K562 (cell line): ENCODE data around the gene PTCH2. TPM values are rescaled to one million over a fixed set of nuclear protein-coding genes. Genes with fewer than 3 reads are reported as not detected.

ENCODE experiments used
- ARID1B ChIP-seq: fragments of 450-650 bp; IDR thresholded peaks from 2 replicates; pipeline ENCODE4 v1.6.1; 2016; ENCODE audit warnings: antibody characterized with exemption, mild to moderate bottlenecking, inconsistent platforms
- ATF1 ChIP-seq, 2 experiments: fragments of 450-650 bp in 1 of 2; IDR thresholded peaks; 2 replicates each; pipeline ENCODE4 v1.6.1; 2016; ENCODE audit warnings: missing compliant biosample characterization in 1 of 2, missing genetic modification characterization in 1 of 2
- DPF2 ChIP-seq: fragments of 450-650 bp; IDR thresholded peaks from 2 replicates; pipeline ENCODE4 v1.6.1; 2016
- ETV1 ChIP-seq: fragments of 450-650 bp; conservative IDR thresholded peaks from 2 replicates; pipeline ENCODE4 v1.6.1; 2016; ENCODE audit warnings: missing genetic modification characterization, control low read depth, low read depth, missing compliant biosample characterization
- HNRNPUL1 ChIP-seq: fragments of 200-400 bp; formaldehyde crosslinking; IDR thresholded peaks from 2 replicates; pipeline ENCODE4 v1.6.1; 2017; ENCODE audit warnings: low read length
- KLF1 ChIP-seq: fragments of 450-650 bp; IDR thresholded peaks from 2 replicates; pipeline ENCODE4 v1.6.1; 2016; ENCODE audit warnings: missing genetic modification characterization, missing compliant biosample characterization
- MCM2 ChIP-seq: fragments of 450-650 bp; IDR thresholded peaks from 2 replicates; pipeline ENCODE4 v1.6.1; 2017; ENCODE audit warnings: low read depth, mild to moderate bottlenecking
- MED1 ChIP-seq: sonication (generic); formaldehyde crosslinking; IDR thresholded peaks from 2 replicates; pipeline ENCODE4 v1.8.1; 2023; ENCODE audit warnings: missing genetic modification reagents, borderline replicate concordance
- MTA2 ChIP-seq: fragments of 450-650 bp; IDR thresholded peaks from 2 replicates; pipeline ENCODE4 v1.6.1; 2016; ENCODE audit warnings: low read depth
- NFRKB ChIP-seq: fragments of 450-650 bp; IDR thresholded peaks from 2 replicates; pipeline ENCODE4 v1.6.1; 2016; ENCODE audit warnings: low read depth
- NUFIP1 ChIP-seq: fragments of 450-650 bp; IDR thresholded peaks from 2 replicates; pipeline ENCODE4 v1.6.1; 2018; ENCODE audit not compliant: partially characterized antibody
- PML ChIP-seq: IDR thresholded peaks from 2 replicates; pipeline ENCODE4 v1.6.1; 2012; ENCODE audit warnings: low read length, inconsistent platforms
- SMAD1 ChIP-seq: fragments of 150-350 bp; IDR thresholded peaks from 2 replicates; pipeline ENCODE4 v1.6.1; 2014; ENCODE audit warnings: low read length, low read depth; ENCODE audit not compliant: partially characterized antibody
- TAF7 ChIP-seq: fragments of 450-650 bp; IDR thresholded peaks from 2 replicates; pipeline ENCODE4 v1.6.1; 2016; ENCODE audit warnings: missing genetic modification characterization, missing compliant biosample characterization
- TAL1 ChIP-seq: fragments of 450-650 bp; IDR thresholded peaks from 2 replicates; pipeline ENCODE4 v1.6.1; 2016; ENCODE audit warnings: mild to moderate bottlenecking
- TBL1XR1 ChIP-seq, 2 experiments: IDR thresholded peaks; 2 replicates each; pipeline ENCODE4 v1.6.1; 2012; ENCODE audit warnings: improper control_type of control experiment in 2 of 2, low read length in 2 of 2, mild to moderate bottlenecking in 1 of 2
- TEAD1 ChIP-seq, 2 experiments: fragments of 450-650 bp in 1 of 2; sonication (generic) in 1 of 2; formaldehyde crosslinking; IDR thresholded peaks; 2 replicates each; pipeline versions ENCODE4 v1.4.0 to v1.8.0; 2020 to 2022; ENCODE audit warnings: mild to moderate bottlenecking in 2 of 2, missing genetic modification reagents in 1 of 2
- TEAD4 ChIP-seq, 2 experiments: sonication (generic) in 1 of 2; formaldehyde crosslinking in 1 of 2; IDR thresholded peaks; 2 replicates each; pipeline versions ENCODE4 v1.6.1 to v1.8.0; 2012 to 2022; ENCODE audit warnings: borderline replicate concordance in 1 of 2, inconsistent platforms in 1 of 2, low read length in 1 of 2, mild to moderate bottlenecking in 1 of 2, missing genetic modification reagents in 1 of 2
- TRIM28 ChIP-seq: fragments of 450-650 bp; IDR thresholded peaks from 2 replicates; pipeline ENCODE4 v1.6.1; 2017
- XRCC5 ChIP-seq: fragments of 200-400 bp; formaldehyde crosslinking; IDR thresholded peaks from 2 replicates; pipeline ENCODE4 v1.6.1; 2017; ENCODE audit warnings: low read depth, mild to moderate bottlenecking, low read length
- ZNF311 ChIP-seq: fragments of 250-450 bp; sonication (Bioruptor Pico); IDR thresholded peaks from 2 replicates; pipeline ENCODE4 v1.4.0; 2020; ENCODE audit warnings: mild to moderate bottlenecking, moderate library complexity
- ZNF431 ChIP-seq: sonication (generic); formaldehyde crosslinking; IDR thresholded peaks from 2 replicates; pipeline ENCODE4 v1.8.0; 2022; ENCODE audit warnings: mild to moderate bottlenecking, missing genetic modification reagents
- ZNF586 ChIP-seq: fragments of 450-650 bp; formaldehyde crosslinking; conservative IDR thresholded peaks from 2 replicates; pipeline ENCODE4 v1.4.0; 2020; ENCODE audit warnings: mild to moderate bottlenecking, moderate library complexity
- ZNF644 ChIP-seq: fragments of 200-800 bp; sonication (Bioruptor generic); IDR thresholded peaks from 2 replicates; pipeline ENCODE4 v1.6.1; 2016; ENCODE audit warnings: low read depth, missing genetic modification characterization, missing compliant biosample characterization
- ZNF75A ChIP-seq: fragments of 450-650 bp; formaldehyde crosslinking; IDR thresholded peaks from 2 replicates; pipeline ENCODE4 v1.4.0; 2020; ENCODE audit warnings: mild to moderate bottlenecking
- polyA plus RNA-seq, 8 experiments: library from polyadenylated mRNA; depleted of rRNA in 4 of 8; stranded (reverse) in 5 of 8; unstranded in 3 of 8; fragments of >200 nt; fragmentation: Nextera tagmentation in 2 of 8; fragmentation: Illumina TruSeq in 1 of 8; extraction: Ambion mirVana in 2 of 8; extraction: Trizol in 1 of 8; gene quantifications; 2 replicates each; pipeline versions ENCODE4 v1.2.1 to v1.2.3, GENCODE V29; 2011 to 2014; ENCODE audit warnings: inconsistent platforms in 1 of 8, missing spikeins in 1 of 8
- total RNA-seq, 7 experiments: library from RNA; depleted of rRNA in 6 of 7; stranded (reverse); fragments of >200 nt in 6 of 7; fragmentation: Illumina TruSeq in 2 of 7; extraction: Trizol in 2 of 7; gene quantifications; 2 replicates each; pipeline versions ENCODE4 v1.2.1 to v1.2.3, GENCODE V29; 2011 to 2021; ENCODE audit warnings: low replicate concordance in 1 of 7
- TF ChIP-seq, protein P1 (sequence below): sonication (generic); formaldehyde crosslinking; IDR thresholded peaks from 2 replicates; pipeline ENCODE4 v1.8.1; 2023; ENCODE audit warnings: mild to moderate bottlenecking, missing genetic modification reagents
- TF ChIP-seq, protein P2 (sequence below): fragments of 250-450 bp; sonication (Bioruptor Pico); IDR thresholded peaks from 2 replicates; pipeline ENCODE4 v1.8.0; 2022; ENCODE audit warnings: inconsistent platforms, mild to moderate bottlenecking, moderate library complexity, borderline replicate concordance

Gene PTCH2
- total and polyA plus RNA-seq, 9 of the 15 experiments (the other 6 are each of a cell fraction or from before 2014, with no cell fraction given), result 0.15 to 27.3 (median 0.48) TPM; not detected in 1

GRCh38 chr1:44799770-44800584 lies 43.1 kb downstream of the PTCH2 start, which contains the start of gene PLK3 (continued):
- TF ChIP-seq, protein P1, sequence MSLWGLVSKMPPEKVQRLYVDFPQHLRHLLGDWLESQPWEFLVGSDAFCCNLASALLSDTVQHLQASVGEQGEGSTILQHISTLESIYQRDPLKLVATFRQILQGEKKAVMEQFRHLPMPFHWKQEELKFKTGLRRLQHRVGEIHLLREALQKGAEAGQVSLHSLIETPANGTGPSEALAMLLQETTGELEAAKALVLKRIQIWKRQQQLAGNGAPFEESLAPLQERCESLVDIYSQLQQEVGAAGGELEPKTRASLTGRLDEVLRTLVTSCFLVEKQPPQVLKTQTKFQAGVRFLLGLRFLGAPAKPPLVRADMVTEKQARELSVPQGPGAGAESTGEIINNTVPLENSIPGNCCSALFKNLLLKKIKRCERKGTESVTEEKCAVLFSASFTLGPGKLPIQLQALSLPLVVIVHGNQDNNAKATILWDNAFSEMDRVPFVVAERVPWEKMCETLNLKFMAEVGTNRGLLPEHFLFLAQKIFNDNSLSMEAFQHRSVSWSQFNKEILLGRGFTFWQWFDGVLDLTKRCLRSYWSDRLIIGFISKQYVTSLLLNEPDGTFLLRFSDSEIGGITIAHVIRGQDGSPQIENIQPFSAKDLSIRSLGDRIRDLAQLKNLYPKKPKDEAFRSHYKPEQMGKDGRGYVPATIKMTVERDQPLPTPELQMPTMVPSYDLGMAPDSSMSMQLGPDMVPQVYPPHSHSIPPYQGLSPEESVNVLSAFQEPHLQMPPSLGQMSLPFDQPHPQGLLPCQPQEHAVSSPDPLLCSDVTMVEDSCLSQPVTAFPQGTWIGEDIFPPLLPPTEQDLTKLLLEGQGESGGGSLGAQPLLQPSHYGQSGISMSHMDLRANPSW (CRISPR knock-in tag), result 0 out of 2 replicates have a peak, but pooled peaks have one; percentile 84
- peak; percentile 51 for TF ChIP-seq KLF1 (tag)
- peak; percentile 86 for TF ChIP-seq SMAD1
- TF ChIP-seq HNRNPUL1, result no peak
- TF ChIP-seq ZNF75A (CRISPR knock-in tag), result no peak
- TF ChIP-seq ZNF431 (CRISPR knock-in tag), result 0 out of 2 replicates have a peak, but pooled peaks have one; percentile 48
- TF ChIP-seq PML, result peak; percentile 61; the same call in 1 of the 2 replicates
- TF ChIP-seq TAL1, result no peak; the same call in 1 of the 2 replicates
- TF ChIP-seq ARID1B, result peak; percentile 68
- peak; percentile 33; the same call in 1 of the 2 replicates for TF ChIP-seq TEAD4 (IDR thresholded peaks at IDR 0.05; ENCODE audit: low read length)
- no peak for TF ChIP-seq TEAD4 (CRISPR knock-in tag; IDR thresholded peaks at IDR 0.05; ENCODE audit: borderline replicate concordance)
- TF ChIP-seq TAF7 (tag), result no peak
- peak; percentile 52 to 75 for TF ChIP-seq TEAD1 (CRISPR knock-in tag; IDR thresholded peaks at IDR 0.05)
- no peak for TF ChIP-seq ZNF311
- no peak; the same call in 1 of the 2 replicates for TF ChIP-seq MTA2
- TF ChIP-seq ZNF644 (tag), result 0 out of 2 replicates have a peak, but pooled peaks have one; percentile 37
- peak; percentile 79 for TF ChIP-seq DPF2
- TF ChIP-seq NFRKB, result no peak
- no peak for TF ChIP-seq MED1 (CRISPR knock-in tag)
- TF ChIP-seq TRIM28, result peak; percentile 76; the same call in 1 of the 2 replicates
- no peak; a peak in 1 of 4 replicates for TF ChIP-seq TBL1XR1 (IDR thresholded peaks at IDR 0.05; ENCODE audit: low read length in 2 of 2)
- peak; percentile 62 for TF ChIP-seq NUFIP1
- no peak for TF ChIP-seq ZNF586 (CRISPR knock-in tag)
- TF ChIP-seq ATF1 (CRISPR knock-in tag; IDR thresholded peaks at IDR 0.05), result no peak
- peak; percentile 90 for TF ChIP-seq ATF1 (tag; IDR thresholded peaks at IDR 0.05)
- TF ChIP-seq MCM2, result no peak
- peak; percentile 95 for TF ChIP-seq XRCC5
- TF ChIP-seq, protein P2, sequence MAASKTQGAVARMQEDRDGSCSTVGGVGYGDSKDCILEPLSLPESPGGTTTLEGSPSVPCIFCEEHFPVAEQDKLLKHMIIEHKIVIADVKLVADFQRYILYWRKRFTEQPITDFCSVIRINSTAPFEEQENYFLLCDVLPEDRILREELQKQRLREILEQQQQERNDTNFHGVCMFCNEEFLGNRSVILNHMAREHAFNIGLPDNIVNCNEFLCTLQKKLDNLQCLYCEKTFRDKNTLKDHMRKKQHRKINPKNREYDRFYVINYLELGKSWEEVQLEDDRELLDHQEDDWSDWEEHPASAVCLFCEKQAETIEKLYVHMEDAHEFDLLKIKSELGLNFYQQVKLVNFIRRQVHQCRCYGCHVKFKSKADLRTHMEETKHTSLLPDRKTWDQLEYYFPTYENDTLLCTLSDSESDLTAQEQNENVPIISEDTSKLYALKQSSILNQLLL, result no peak
- TF ChIP-seq ETV1, result peak; percentile 63
